NCI-H2107 treated with DMSO at 0.1 percent for 48 hours (cell line): ENCODE measurements around the gene FHIT.

Experiments
- DNase-seq: peaks from one replicate; lab custom pipeline; 2025; ENCODE audit not compliant: unreplicated experiment; lab: John Stamatoyannopoulos, UW

The FHIT gene

GRCh38 chr3:60523536-60523935, 727.7 kb downstream of the FHIT start:
- no peak for DNase-seq

GRCh38 chr3:60517134-60517533, 734.1 kb downstream of the FHIT start:
- DNase-seq: no peak

GRCh38 chr3:60514866-60515265, 736.4 kb downstream of the FHIT start:
- DNase-seq: no peak

- DNase-seq: no peak
These were observed 737.1 kb downstream of the FHIT start for GRCh38 chr3:60514085-60514649.

GRCh38 chr3:60513241-60513640, 738.0 kb downstream of the FHIT start:
- DNase-seq: no peak

- no peak for DNase-seq
These were observed 738.7 kb downstream of the FHIT start for GRCh38 chr3:60512506-60512905.

- no peak for DNase-seq
These were observed 741.8 kb downstream of the FHIT start for GRCh38 chr3:60509471-60509870.

- no peak for DNase-seq
These were observed 746.3 kb downstream of the FHIT start for GRCh38 chr3:60504827-60505457.

GRCh38 chr3:60501314-60501713, 749.9 kb downstream of the FHIT start:
- DNase-seq: no peak

- DNase-seq: no peak
These were observed 753.4 kb downstream of the FHIT start for GRCh38 chr3:60497902-60498301.

GRCh38 chr3:60490992-60491391, 760.3 kb downstream of the FHIT start:
- no peak for DNase-seq

GRCh38 chr3:60475096-60475495, 776.2 kb downstream of the FHIT start:
- DNase-seq: no peak

GRCh38 chr3:60469481-60469880, 781.8 kb downstream of the FHIT start:
- no peak for DNase-seq

- DNase-seq: no peak
These were observed 787.6 kb downstream of the FHIT start for GRCh38 chr3:60463685-60464084.

GRCh38 chr3:60461267-60461666, 790.0 kb downstream of the FHIT start:
- no peak for DNase-seq

- no peak for DNase-seq
These were observed 795.1 kb downstream of the FHIT start for GRCh38 chr3:60456180-60456579.

- DNase-seq: no peak
These were observed 797.9 kb downstream of the FHIT start for GRCh38 chr3:60453326-60453725.

- no peak for DNase-seq
These were observed 802.6 kb downstream of the FHIT start for GRCh38 chr3:60448696-60449095.

- DNase-seq: no peak
These were observed 805.8 kb downstream of the FHIT start for GRCh38 chr3:60445446-60445845.

- no peak for DNase-seq
These were observed 806.3 kb downstream of the FHIT start for GRCh38 chr3:60444898-60445437.

- no peak for DNase-seq
These were observed 810.4 kb downstream of the FHIT start for GRCh38 chr3:60440869-60441268.

- no peak for DNase-seq
These were observed 815.2 kb downstream of the FHIT start for GRCh38 chr3:60435941-60436650.
